Stomach smooth muscle (tissue), 2 donors: ENCODE measurements around the gene DDX52.
"Not testable (repeated sequence)": the region's sequence is repeated elsewhere in the genome, so short reads cannot be mapped to it uniquely, and the experiment has no call there.

ENCODE experiments used
- H3K27ac ChIP-seq: one replicate; pipeline ENCODE4 v1.7.0; 2013; ENCODE audit warnings: mild to moderate bottlenecking, low read length, inconsistent platforms
- H3K27me3 ChIP-seq, 2 donors: one replicate each; pipeline ENCODE4 v1.7.0; 2013; ENCODE audit warnings: low read length in 2 of 2; ENCODE audit not compliant: insufficient read depth in 2 of 2, control insufficient read depth in 1 of 2
- H3K36me3 ChIP-seq, 2 donors: one replicate each; pipeline ENCODE4 v1.7.0; 2013; ENCODE audit warnings: low read length in 2 of 2; ENCODE audit not compliant: control insufficient read depth in 2 of 2, insufficient read depth in 2 of 2
- H3K4me1 ChIP-seq: one replicate; pipeline ENCODE4 v1.7.0; 2013; ENCODE audit warnings: low read length; ENCODE audit not compliant: control insufficient read depth, insufficient read depth
- H3K4me3 ChIP-seq, 2 donors: one replicate each; pipeline ENCODE4 v1.7.0; 2013; ENCODE audit warnings: low read length in 2 of 2
- H3K9ac ChIP-seq, 2 donors: one replicate each; pipeline ENCODE4 v1.7.0; 2013; ENCODE audit warnings: low read length in 2 of 2, mild to moderate bottlenecking in 1 of 2
- H3K9me3 ChIP-seq, 2 donors: one replicate each; pipeline ENCODE4 v1.7.0; 2013; ENCODE audit warnings: low read length in 2 of 2; ENCODE audit not compliant: control insufficient read depth in 2 of 2
- donor health status: healthy.
- donor health status: Pancreatic carcinoma.

DDX52 gene

GRCh38 chr17:37651849-37652248 is 8.6 kb upstream of the DDX52 start:
- Histone ChIP-seq H3K9me3 (no peaks in the 10 kb centered on the region), H3K27me3 (no peaks in the 10 kb centered on the region), H3K36me3 (no peaks in the 10 kb centered on the region), H3K4me1 (no peaks in the 10 kb centered on the region), H3K9ac (no peak overlapping the region), H3K27ac (no peak overlapping the region), H3K4me3 (no peak overlapping the region)

DNA sequence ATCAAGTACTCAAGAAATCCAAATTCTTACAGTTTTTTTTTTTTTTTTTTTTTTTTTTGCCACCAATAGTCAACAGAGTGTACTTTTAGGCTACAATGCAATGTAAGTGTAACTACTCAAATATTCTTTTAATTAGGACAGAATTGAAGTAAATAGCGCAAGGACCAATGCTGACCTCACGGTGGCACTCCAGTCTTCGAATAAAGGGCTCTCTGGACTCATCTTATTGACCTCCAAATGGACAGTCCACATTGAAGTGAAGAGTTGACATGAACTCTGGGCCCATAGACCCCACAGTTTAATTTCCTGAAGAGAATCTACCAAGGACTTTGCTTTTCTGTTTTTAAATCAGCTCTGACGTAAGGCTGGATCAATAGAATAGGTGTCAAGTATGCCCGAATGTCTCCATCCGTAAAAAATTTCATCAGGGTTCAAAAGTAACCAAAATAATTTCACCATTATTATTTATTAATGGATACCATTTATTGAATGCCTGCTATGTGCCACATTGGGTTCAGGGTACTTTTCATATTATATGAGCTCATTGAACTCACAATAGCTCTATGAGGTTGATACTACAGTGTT is 7.3 kb upstream of the DDX52 start:
- Histone ChIP-seq H3K9me3 (no peaks in the 10 kb centered on the region), H3K4me1 (no peaks in the 10 kb centered on the region), H3K36me3 (no peaks in the 10 kb centered on the region), H3K27me3 (no peaks in the 10 kb centered on the region), H3K9ac (no peak overlapping the region), H3K27ac (no peak overlapping the region), H3K4me3 (no peak overlapping the region)

DNA sequence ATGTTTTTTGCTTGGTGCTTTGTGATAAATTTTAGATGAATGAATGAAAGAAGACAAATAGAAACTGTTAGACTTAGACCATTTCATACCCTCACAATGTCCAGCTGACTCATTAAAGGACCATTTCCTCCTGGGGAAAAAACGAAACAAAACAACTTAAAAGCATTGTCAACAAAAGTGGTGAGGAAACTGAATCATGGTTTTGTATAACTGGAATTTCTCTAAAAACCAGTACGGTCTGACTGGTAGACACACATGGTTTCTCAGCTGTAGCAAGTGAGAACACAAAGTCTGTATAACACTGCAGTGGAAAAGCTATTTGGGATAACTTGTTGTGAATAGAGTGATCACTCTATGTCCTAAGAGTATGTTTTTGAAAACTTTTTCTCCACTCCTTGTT is 5.3 kb upstream of the DDX52 start:
- no peaks in the 10 kb centered on the region for H3K36me3 ChIP-seq
- no peaks in the 10 kb centered on the region for H3K27me3 ChIP-seq
- H3K4me3 ChIP-seq, result no peak overlapping the region
- no peak overlapping the region for H3K9ac ChIP-seq
- H3K9me3 ChIP-seq, result no peaks in the 10 kb centered on the region
- no peaks in the 10 kb centered on the region for H3K4me1 ChIP-seq
- H3K27ac ChIP-seq, result no peak overlapping the region

GRCh38 chr17:37647856-37648255 is 4.6 kb upstream of the DDX52 start:
- Histone ChIP-seq H3K9ac (no peak overlapping the region), H3K27me3 (no peaks in the 10 kb centered on the region)

DNA sequence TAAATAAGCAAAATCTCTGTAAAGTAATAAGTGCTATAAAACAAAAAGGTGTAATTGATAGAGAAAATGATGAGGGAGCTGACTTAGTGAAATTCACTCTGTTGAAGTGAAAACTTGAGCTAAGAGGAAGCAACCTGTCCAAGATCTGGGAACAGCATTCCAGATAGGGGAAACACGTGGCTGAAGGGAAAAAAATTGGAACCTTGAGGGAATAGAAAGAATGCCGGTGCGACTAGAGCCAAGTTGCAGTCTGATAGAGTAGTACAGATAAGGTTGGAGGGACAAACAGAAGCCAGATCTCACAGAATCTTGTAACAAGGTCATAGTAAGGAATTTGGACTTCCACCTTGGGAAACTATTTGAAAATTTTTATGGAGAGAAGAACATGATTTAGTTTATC is 623 bp upstream of the DDX52 start:
- no peaks in the 10 kb centered on the region for H3K4me1 ChIP-seq
- H3K36me3 ChIP-seq, result peaks cover 3 to 10% of the 10 kb centered on the region in 2 donors
- H3K27ac ChIP-seq, result peak overlapping the region; percentile 80
- no peaks in the 10 kb centered on the region for H3K27me3 ChIP-seq
- H3K4me3 ChIP-seq, result peak overlapping the region; percentile 92 to 94
- peak overlapping the region in 1 of 2 donors; percentile 89 for H3K9ac ChIP-seq
- no peaks in the 10 kb centered on the region for H3K9me3 ChIP-seq

More at GRCh38 chr17:37647856-37648255, 4.6 kb upstream of the DDX52 start:
- H3K36me3 ChIP-seq, result no peaks in the 10 kb centered on the region
- H3K4me1 ChIP-seq, result no peaks in the 10 kb centered on the region
- no peaks in the 10 kb centered on the region for H3K9me3 ChIP-seq
- no peak overlapping the region for H3K4me3 ChIP-seq
- H3K27ac ChIP-seq, result no peak overlapping the region

DNA sequence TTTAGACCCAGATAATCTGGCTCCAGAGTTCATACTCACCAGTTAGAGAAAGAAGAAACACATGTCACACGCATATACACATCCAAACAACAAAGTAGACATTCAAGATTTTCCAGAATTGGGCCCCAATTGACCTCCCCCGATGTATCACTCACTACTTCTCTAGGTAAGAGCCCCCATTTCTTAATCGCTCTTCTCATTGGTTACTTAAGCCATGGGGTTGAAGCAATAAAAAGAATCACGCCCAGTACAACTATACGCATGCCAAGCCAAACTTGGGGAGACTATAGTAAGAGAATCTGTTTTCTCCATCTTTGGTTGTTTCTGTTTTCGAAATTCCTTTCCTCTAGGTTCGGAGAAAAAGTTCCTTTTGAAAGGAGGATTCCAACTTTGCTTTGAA is 565 bp downstream of the DDX52 start:
- Histone ChIP-seq H3K9me3 (no peaks in the 10 kb centered on the region), H3K4me1 (no peaks in the 10 kb centered on the region), H3K27me3 (no peaks in the 10 kb centered on the region), H3K4me3 (peak overlapping the region; percentile 92 to 94), H3K27ac (peak overlapping the region; percentile 80), H3K9ac (peak overlapping the region; percentile 89 to 91), H3K36me3 (peaks cover 7 to 10% of the 10 kb centered on the region in 2 donors)

DNA sequence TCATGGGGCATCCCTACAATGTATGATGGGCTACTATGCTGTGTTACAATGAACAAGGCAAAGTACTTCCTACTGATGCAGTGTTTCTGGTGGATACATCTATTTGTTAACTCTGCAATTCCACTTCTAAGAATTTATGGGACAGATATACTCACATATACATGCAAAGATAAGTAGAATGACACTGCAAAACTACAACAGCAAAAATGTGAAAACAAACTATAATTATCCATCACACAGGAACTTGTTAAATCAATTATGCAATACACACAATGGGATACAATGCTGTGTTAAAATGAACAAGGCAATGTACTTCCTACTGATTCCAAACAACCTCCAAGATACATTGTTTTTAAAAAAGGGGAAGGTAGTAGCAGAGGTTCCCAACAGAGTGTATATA is 3.2 kb downstream of the DDX52 start:
- Histone ChIP-seq H3K27me3 (no peaks in the 10 kb centered on the region), H3K9me3 (no peaks in the 10 kb centered on the region), H3K36me3 (peaks cover 13 to 16% of the 10 kb centered on the region in 2 donors), H3K4me3 (no peak overlapping the region), H3K27ac (no peak overlapping the region), H3K9ac (no peak overlapping the region), H3K4me1 (no peaks in the 10 kb centered on the region)

DNA sequence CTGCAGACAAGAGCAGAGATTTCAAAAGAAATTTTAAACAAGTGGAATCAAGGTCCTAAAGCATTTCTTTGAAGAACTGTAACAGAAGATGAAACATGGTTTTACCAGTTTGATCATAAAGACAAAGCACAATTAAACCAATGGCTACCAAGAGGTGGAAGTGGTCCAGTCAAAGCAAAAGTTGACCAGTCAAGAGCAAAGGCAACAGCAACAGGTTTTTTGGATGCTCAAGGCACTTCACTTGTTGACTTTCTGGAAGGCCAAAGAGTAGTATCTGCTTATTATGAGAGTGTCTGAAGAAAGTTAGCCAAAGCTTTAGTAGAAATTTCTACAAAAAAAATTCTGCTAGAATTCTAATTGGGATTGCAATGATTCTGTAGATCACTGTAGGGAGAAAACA is 5.3 kb downstream of the DDX52 start:
- Histone ChIP-seq H3K27ac (no peak overlapping the region), H3K36me3 (peaks cover 13 to 16% of the 10 kb centered on the region in 2 donors)

DNA sequence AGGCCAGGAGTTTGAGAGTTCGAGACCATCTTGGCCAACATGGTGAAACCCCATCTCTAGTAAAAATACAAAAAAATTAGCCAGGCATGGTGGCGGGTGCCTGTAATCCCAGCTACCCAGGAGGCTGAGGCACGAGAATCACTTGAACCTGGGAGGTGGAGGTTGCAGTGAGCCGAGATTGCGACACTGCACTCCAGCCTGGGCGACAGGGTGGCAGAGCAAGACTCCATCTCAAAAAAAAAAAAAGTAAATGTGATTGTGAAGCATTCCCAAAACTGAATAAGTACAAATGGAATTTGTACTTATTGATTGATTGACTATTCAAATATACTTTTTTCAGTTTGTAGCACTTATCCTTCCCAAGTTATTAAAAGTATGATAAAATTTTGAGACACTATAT is 26.8 kb downstream of the DDX52 start:
- not testable (repeated sequence) for H3K9me3 ChIP-seq, H3K9ac ChIP-seq, H3K27ac ChIP-seq, H3K27me3 ChIP-seq, H3K4me3 ChIP-seq, H3K4me1 ChIP-seq
- H3K36me3 ChIP-seq, result peaks cover 14 to 40% of the 10 kb centered on the region in 2 donors

More for the DNA sequence above, 5.3 kb downstream of the DDX52 start:
- H3K9ac ChIP-seq, result no peak overlapping the region
- no peaks in the 10 kb centered on the region for H3K9me3 ChIP-seq
- no peak overlapping the region for H3K4me3 ChIP-seq
- H3K27me3 ChIP-seq, result no peaks in the 10 kb centered on the region
- no peaks in the 10 kb centered on the region for H3K4me1 ChIP-seq

- Histone ChIP-seq H3K4me3 (no peak overlapping the region), H3K27ac (no peak overlapping the region), H3K36me3 (peaks cover 8 to 27% of the 10 kb centered on the region in 2 donors), H3K27me3 (no peaks in the 10 kb centered on the region), H3K9me3 (no peaks in the 10 kb centered on the region), H3K4me1 (no peaks in the 10 kb centered on the region), H3K9ac (no peak overlapping the region)
Measured at GRCh38 chr17:37614823-37615222, 28.4 kb downstream of the DDX52 start.

DNA sequence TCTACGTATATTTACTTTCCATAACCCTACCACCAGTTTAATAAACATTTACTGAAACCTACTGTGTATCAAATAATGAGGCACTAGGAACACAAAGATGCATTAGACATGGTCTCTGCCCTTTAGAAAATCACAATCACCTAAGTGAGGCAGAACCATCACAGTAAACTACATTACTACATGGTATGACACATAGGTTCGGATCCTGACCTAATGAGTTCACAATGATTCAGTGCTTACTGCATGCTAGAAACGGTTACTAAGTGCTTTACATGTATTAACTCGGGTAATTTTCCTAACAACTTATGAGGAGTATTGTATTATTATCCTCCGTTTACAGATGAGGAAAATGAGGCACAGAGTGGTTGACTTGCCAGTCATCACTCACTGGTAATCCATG is 28.9 kb downstream of the DDX52 start:
- H3K9ac ChIP-seq, result no peak overlapping the region
- H3K27ac ChIP-seq, result no peak overlapping the region
- H3K27me3 ChIP-seq, result no peaks in the 10 kb centered on the region
- no peaks in the 10 kb centered on the region for H3K4me1 ChIP-seq
- H3K9me3 ChIP-seq, result no peaks in the 10 kb centered on the region
- H3K4me3 ChIP-seq, result no peak overlapping the region
- H3K36me3 ChIP-seq, result peaks cover 5 to 23% of the 10 kb centered on the region in 2 donors
